Ovary (tissue), 3 donors: ENCODE data around the gene ITPRID2.

Experiments used
- EP300 ChIP-seq: sonication (generic); formaldehyde crosslinking; IDR thresholded peaks from one replicate; pipeline ENCODE4 v1.6.1; 2017; ENCODE audit warnings: antibody characterized with exemption
- POLR2A ChIP-seq: fragments of 450-650 bp; IDR thresholded peaks from one replicate; pipeline ENCODE4 v1.6.1; 2017; ENCODE audit warnings: antibody characterized with exemption, mild to moderate bottlenecking, moderate library complexity
- TF ChIP-seq, protein P1 (sequence below), 3 donors: fragments of 450-650 bp in 2 of 3; fragments of 200-600 bp in 1 of 3; IDR thresholded peaks; one replicate each; pipeline versions ENCODE4 v1.5.1 to v1.8.0; 2016 to 2022; ENCODE audit warnings: antibody characterized with exemption in 3 of 3, mild to moderate bottlenecking in 1 of 3
- donor health status: DM: no; HTN: no; CAD: no.

DNA sequence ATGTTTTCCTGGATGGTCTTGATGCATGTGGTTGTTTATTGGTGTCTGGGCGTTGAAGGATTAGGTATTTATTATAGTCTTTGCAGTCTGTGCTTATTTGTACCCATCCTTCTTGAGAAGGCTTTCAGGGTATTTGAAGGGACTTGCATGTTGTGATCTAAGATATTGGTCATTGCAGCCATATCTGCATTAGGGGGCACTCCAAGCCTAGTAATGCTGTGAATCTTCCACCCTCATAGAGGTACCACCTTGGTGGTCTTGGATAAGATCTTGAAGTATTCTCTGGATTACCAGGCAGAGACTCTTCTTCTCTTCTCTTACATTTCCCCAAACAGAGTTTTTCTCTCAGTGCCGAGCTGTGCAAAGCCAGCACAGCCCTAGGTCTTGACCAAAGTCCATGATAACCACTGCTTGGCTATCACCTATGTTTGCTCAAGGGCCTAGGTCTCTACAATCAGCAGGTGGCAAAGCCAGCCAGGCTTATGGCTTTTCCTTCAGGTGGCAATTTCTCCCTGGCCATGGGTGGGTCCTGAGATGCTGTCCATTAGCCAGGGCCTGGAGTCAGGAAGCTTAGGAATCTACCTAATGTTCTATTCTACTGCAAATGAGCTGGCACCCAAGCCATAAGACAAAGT, 78.7 kb downstream of the ITPRID2 start:
- TF ChIP-seq, protein P1, sequence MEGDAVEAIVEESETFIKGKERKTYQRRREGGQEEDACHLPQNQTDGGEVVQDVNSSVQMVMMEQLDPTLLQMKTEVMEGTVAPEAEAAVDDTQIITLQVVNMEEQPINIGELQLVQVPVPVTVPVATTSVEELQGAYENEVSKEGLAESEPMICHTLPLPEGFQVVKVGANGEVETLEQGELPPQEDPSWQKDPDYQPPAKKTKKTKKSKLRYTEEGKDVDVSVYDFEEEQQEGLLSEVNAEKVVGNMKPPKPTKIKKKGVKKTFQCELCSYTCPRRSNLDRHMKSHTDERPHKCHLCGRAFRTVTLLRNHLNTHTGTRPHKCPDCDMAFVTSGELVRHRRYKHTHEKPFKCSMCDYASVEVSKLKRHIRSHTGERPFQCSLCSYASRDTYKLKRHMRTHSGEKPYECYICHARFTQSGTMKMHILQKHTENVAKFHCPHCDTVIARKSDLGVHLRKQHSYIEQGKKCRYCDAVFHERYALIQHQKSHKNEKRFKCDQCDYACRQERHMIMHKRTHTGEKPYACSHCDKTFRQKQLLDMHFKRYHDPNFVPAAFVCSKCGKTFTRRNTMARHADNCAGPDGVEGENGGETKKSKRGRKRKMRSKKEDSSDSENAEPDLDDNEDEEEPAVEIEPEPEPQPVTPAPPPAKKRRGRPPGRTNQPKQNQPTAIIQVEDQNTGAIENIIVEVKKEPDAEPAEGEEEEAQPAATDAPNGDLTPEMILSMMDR (IDR thresholded peaks at IDR 0.05): no peak
- TF ChIP-seq POLR2A (no peak), EP300 (no peak)
